Measurements from ENCODE around the gene TMEM151B.
A peak's percentile ranks its signal among the peaks of the same experiment; 100 is the strongest.

Gene TMEM151B

GRCh38 chr6:44245912-44246662 is 24.2 kb upstream of the TMEM151B start:
- TF ChIP-seq CTCF (IDR thresholded peaks at IDR 0.05): peak; percentile 34; the same call in 1 of the 2 replicates

- no peak for TF ChIP-seq CTCF (IDR thresholded peaks at IDR 0.05)
Observed at GRCh38 chr6:44246663-44247337, 23.4 kb upstream of the TMEM151B start, which contains the start of gene HSP90AB1. Gene HSP90AB1 (plus strand): TSS chr6:44247101. CDS start chr6:44248630, 1,529 bp downstream.

- TF ChIP-seq CTCF (IDR thresholded peaks at IDR 0.05): no peak
Observed at GRCh38 chr6:44247338-44248302, 22.6 kb upstream of the TMEM151B start.

GRCh38 chr6:44248579-44248978 is 21.7 kb upstream of the TMEM151B start:
- TF ChIP-seq CTCF (IDR thresholded peaks at IDR 0.05): no peak

- TF ChIP-seq CTCF (IDR thresholded peaks at IDR 0.05): no peak
Observed at GRCh38 chr6:44249082-44249748, 21.0 kb upstream of the TMEM151B start.

- TF ChIP-seq CTCF (IDR thresholded peaks at IDR 0.05): no peak
Observed at GRCh38 chr6:44250067-44250717, 20.1 kb upstream of the TMEM151B start.
